Activated naive CD8-positive, alpha-beta T cell treated with anti-CD3 and anti-CD28 coated beads for 36 hours (primary cell): ENCODE measurements around the gene BOLA1. TPM values are rescaled to one million over a fixed set of nuclear protein-coding genes. Genes with fewer than 3 reads are reported as not detected.
A peak's percentile ranks its signal among the peaks of the same experiment; 100 is the strongest.
"Not testable (repeated sequence)": the region's sequence is repeated elsewhere in the genome, so short reads cannot be mapped to it uniquely, and the experiment has no call there.

Source experiments
- DNase-seq: peaks from one replicate; pipeline ENCODE4 v3.0.0; 2021
- H3K27ac Mint-ChIP-seq: one replicate; pipeline ENCODE4 v1.8.0; 2022; ENCODE audit warnings: mild to moderate bottlenecking, moderate library complexity, mixed read lengths
- H3K27me3 Mint-ChIP-seq: one replicate; pipeline ENCODE4 v1.8.0; 2022; ENCODE audit warnings: mild to moderate bottlenecking, mixed read lengths
- H3K36me3 Mint-ChIP-seq: one replicate; pipeline ENCODE4 v1.8.0; 2021; ENCODE audit warnings: mild to moderate bottlenecking, mixed read lengths
- H3K4me1 Mint-ChIP-seq: one replicate; pipeline ENCODE4 v1.8.0; 2021; ENCODE audit warnings: mixed read lengths
- H3K4me3 Mint-ChIP-seq: one replicate; pipeline ENCODE4 v1.8.0; 2022; ENCODE audit warnings: mild to moderate bottlenecking, moderate library complexity, mixed read lengths
- H3K9me3 Mint-ChIP-seq: one replicate; pipeline ENCODE4 v1.8.0; 2022; ENCODE audit warnings: mixed read lengths
- total RNA-seq, 2 experiments: library from RNA; stranded (reverse); gene quantifications; one replicate each; pipeline ENCODE4 v1.2.3, GENCODE V29; 2021

The BOLA1 gene
- total RNA-seq, 2 experiments from 2014 or later = 20.6 to 22.6 TPM

DNA sequence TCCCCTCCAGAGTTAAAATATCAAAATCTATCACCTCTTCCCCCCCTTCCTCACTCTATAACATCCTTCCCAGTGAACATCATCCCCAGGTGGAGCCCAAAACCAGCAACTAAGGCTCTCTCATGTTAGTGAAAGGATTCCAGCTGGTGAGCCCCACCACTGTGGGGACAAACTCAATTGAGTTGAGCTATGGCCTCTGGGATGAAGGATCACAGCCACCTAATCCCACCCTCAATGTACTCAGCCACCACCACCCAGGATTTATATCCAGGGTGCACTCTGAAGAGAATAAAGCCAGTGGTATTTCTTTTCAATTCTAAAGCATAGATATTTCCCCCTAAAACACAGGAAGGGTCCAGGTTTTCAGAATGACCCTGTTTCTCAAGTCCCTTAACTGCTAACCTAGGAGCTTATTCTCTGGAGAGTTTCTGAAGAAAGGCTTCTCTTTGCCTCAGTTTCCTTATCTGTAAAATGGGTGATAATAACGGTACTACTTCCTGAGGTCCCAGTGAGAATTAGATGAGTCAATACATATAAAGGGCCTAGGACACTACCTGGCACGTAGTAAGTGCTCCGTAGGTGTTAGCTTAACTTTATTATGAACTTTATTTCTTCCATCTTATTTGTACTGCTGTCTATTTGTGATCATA is 15.6 kb upstream of the BOLA1 start:
- H3K9me3 Mint-ChIP-seq = no peaks in the 10 kb centered on the region
- H3K27ac Mint-ChIP-seq = no peak overlapping the region
- no peak for DNase-seq
- H3K4me3 Mint-ChIP-seq = peak overlapping the region; percentile 32
- no peaks in the 10 kb centered on the region for H3K27me3 Mint-ChIP-seq
- peaks cover 20% of the 10 kb centered on the region for H3K4me1 Mint-ChIP-seq
- H3K36me3 Mint-ChIP-seq = no peaks in the 10 kb centered on the region

DNA sequence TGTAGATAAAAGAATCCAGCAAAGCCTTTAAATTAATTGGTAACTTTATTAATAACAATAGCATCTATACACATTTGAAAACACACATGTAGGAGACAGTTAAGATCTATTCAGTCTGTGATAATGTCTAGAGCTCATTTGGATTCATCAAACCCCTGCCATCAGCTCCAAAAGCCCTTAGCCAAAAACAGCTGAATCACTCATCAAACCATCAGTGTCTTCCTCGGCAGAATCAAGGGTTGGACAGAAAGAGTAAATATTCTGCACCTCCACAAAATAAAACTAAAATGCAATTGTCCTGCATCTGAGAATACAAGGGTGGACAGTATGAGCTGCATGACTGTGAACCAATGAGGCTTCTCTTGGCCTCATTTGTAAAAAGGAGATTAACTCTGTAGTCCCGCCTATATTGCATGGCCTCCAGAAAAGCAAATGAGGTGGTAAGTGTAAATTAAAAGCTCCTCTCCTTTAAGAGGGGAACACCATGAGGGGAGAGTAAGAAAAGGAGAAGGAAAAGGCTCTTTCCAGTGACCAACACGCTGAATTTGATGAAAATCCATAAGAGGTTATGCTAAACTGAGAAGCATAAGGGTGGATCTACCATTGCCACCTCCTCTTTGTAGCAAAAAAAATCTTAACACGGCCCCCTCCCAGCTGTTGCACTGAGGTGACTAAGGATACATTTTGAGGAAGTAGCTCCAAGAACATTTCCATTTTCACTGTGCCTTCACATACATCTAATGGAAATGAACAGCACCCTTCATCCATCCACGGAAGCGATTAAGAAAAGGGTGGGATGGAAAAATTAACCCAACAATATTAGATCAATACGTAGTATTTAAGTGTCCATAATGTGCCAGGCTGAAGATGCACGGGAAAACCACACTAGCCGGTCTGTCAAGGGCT is 14.7 kb upstream of the BOLA1 start:
- Mint-ChIP-seq H3K4me3 (no peak overlapping the region), H3K9me3 (peaks cover 1% of the 10 kb centered on the region), H3K4me1 (peaks cover 14% of the 10 kb centered on the region), H3K36me3 (no peaks in the 10 kb centered on the region), H3K27ac (no peak overlapping the region), H3K27me3 (no peaks in the 10 kb centered on the region)
- peak; percentile 29 for DNase-seq

DNA sequence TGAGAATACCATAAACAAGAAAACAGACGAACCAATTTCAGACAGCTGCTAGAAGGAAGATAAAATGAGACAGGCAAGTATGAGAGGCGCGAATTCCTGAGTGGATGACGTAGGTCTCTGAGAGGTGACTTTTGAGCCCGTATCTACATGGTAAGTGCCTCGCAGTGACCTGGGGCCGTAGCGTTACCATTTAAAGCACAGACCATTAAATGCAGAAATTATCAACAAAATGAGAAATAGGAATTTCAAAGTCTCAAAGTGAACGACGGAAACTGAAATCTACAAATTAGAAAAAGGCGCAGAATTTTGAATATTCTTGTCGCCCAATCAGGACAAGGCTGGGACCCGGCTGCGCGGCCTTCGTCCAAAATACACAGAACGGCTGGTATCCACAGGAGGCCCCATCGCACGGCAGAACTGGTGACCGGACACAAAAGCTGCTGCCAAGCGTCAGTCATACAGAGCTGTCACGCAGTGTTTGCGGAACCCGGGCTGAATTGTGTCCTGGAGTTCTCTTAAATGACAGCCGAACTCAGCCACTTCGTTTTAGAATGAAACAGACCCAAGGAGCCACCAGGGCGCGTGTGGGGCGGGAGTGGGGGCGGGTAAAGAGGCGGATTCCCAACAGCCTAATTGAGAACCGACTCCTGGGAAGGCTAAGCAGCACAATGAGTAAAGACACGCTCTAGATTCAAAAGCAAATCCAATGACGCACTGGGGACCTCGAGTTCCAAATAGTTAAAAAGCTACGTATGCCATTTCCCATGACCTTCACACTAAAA is 13.8 kb upstream of the BOLA1 start:
- Mint-ChIP-seq H3K4me1 (peaks cover 10% of the 10 kb centered on the region), H3K9me3 (peaks cover 2% of the 10 kb centered on the region), H3K36me3 (no peaks in the 10 kb centered on the region), H3K4me3 (no peak overlapping the region), H3K27me3 (no peaks in the 10 kb centered on the region), H3K27ac (no peak overlapping the region)
- peak; percentile 82 for DNase-seq

DNA sequence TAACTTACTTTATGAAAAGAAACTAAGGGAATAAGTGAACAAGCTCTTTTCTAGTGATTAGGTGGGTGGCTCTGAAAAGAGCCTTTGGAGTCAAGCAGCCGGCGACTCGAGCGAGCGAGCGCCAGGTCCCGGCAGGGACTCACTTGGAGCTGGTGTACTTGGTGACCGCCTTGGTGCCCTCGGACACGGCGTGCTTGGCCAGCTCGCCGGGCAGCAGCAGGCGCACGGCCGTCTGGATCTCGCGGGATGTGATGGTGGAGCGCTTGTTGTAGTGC is 13.3 kb upstream of the BOLA1 start:
- not testable (repeated sequence) for H3K27ac Mint-ChIP-seq, H3K27me3 Mint-ChIP-seq, H3K36me3 Mint-ChIP-seq, H3K9me3 Mint-ChIP-seq, DNase-seq, H3K4me3 Mint-ChIP-seq
- H3K4me1 Mint-ChIP-seq = peaks cover 10% of the 10 kb centered on the region

DNA sequence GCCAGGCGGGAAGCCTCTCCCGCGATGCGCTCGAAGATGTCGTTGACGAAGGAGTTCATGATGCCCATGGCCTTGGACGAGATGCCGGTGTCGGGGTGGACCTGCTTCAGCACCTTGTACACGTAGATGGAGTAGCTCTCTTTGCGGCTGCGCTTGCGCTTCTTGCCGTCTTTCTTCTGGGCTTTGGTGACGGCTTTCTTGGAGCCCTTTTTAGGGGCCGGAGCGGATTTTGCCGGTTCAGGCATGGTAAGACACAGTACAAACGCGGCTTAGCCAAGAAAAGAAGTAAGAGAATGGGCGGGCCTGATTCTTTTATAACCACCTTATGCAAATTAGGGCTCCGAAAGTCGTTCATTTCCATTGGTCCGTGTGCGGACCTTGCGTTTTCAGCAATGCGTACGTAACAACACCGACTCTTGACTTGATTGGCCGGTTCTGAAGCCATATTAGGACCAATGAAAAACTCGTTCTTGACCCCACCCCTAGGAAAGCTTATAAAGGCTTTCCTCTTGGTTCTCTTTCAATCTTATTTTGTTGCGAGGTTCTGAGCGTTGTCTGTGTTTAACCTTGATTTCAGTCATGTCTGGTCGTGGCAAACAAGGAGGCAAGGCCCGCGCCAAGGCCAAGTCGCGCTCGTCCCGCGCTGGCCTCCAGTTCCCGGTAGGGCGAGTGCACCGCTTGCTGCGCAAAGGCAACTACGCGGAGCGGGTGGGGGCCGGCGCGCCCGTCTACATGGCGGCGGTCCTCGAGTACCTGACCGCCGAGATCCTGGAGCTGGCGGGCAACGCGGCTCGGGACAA is 12.8 kb upstream of the BOLA1 start:
- H3K4me3 Mint-ChIP-seq = no peak overlapping the region
- peaks cover 2% of the 10 kb centered on the region for H3K9me3 Mint-ChIP-seq
- peak; percentile 85 for DNase-seq
- no peaks in the 10 kb centered on the region for H3K27me3 Mint-ChIP-seq
- no peaks in the 10 kb centered on the region for H3K36me3 Mint-ChIP-seq
- peaks cover 9% of the 10 kb centered on the region for H3K4me1 Mint-ChIP-seq
- H3K27ac Mint-ChIP-seq = no peak overlapping the region

DNA sequence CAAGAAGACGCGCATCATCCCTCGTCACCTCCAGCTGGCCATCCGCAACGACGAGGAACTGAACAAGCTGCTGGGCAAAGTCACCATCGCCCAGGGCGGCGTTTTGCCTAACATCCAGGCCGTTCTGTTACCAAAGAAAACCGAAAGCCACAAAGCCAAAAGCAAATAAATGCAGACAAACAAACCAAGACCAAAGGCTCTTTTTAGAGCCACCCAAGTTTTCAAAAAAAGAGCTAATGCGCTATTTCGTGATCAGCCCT is 12.2 kb upstream of the BOLA1 start:
- not testable (repeated sequence) for DNase-seq, H3K9me3 Mint-ChIP-seq, H3K27ac Mint-ChIP-seq, H3K4me3 Mint-ChIP-seq, H3K36me3 Mint-ChIP-seq, H3K27me3 Mint-ChIP-seq, H3K4me1 Mint-ChIP-seq

DNA sequence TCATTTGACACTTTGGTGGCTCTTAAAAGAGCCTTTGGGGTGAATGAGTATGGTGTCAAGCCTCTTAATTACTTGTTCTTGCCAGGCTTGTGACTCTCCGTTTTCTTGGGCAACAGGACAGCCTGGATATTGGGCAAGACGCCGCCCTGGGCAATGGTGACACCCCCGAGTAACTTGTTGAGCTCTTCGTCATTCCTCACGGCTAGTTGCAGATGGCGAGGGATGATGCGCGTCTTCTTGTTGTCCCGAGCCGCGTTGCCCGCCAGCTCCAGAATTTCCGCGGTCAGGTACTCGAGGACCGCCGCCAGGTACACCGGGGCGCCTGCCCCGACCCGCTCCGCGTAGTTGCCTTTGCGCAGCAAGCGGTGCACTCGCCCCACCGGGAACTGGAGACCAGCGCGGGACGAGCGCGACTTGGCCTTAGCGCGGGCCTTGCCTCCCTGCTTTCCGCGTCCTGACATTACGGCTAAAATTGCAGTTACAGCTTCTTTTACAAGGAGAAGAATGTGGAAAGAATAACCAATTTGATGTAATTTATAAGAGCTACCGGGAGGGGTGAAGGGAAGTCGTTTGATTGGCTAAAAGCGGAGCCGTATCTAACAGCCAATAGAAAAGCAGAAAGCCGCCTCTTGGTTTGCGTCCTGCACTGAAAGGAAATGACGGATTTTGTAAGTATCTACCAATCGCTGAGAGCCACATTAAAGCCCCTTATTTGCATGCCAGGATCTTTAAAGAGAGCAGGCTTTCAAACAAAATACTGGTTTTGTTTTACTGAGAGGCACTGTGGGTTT is 11.7 kb upstream of the BOLA1 start:
- H3K4me3 Mint-ChIP-seq = no peak overlapping the region
- H3K9me3 Mint-ChIP-seq = peaks cover 2% of the 10 kb centered on the region
- peaks cover 3% of the 10 kb centered on the region for H3K4me1 Mint-ChIP-seq
- no peak overlapping the region for H3K27ac Mint-ChIP-seq
- H3K27me3 Mint-ChIP-seq = no peaks in the 10 kb centered on the region
- no peaks in the 10 kb centered on the region for H3K36me3 Mint-ChIP-seq
- peak; percentile 82 for DNase-seq

DNA sequence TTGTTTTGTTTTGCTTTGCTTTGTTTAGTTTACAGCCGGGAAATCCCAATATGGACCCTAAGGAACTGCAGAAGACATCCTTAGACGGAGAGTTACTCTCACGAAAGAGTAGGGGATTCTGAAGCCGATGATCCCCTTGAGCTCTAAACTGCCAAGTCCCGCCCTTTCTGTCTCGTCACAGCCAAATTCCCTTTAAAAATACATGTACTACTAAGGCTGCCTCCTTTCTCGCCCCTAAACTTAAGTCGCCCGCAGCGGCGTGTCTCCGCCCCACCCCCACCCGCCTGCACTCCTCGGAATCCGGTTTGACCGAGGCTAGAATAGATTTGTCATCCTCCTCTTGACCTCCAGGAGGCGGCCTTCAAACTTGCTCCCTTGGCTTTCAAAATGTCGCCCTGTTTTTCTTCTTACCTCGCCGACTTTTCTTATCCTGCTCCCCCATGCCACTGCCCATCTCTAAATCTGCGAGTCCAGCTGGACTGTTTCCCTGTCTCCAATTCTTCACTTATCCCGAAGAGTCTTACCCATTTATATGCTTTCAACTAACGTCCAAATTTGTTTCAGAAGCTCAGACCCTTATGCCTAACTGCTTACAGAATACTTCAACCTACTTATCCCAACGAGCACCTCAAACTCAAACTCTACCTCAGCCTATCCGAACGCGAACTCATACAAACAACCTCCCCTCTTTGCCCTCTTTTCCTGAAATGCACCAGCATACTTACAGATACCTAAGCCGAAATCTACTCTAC is 10.9 kb upstream of the BOLA1 start:
- H3K27me3 Mint-ChIP-seq = no peaks in the 10 kb centered on the region
- H3K27ac Mint-ChIP-seq = no peak overlapping the region
- no peaks in the 10 kb centered on the region for H3K36me3 Mint-ChIP-seq
- DNase-seq = peak; percentile 75
- H3K4me1 Mint-ChIP-seq = peaks cover 3% of the 10 kb centered on the region
- H3K4me3 Mint-ChIP-seq = no peak overlapping the region
- H3K9me3 Mint-ChIP-seq = peaks cover 2% of the 10 kb centered on the region

DNA sequence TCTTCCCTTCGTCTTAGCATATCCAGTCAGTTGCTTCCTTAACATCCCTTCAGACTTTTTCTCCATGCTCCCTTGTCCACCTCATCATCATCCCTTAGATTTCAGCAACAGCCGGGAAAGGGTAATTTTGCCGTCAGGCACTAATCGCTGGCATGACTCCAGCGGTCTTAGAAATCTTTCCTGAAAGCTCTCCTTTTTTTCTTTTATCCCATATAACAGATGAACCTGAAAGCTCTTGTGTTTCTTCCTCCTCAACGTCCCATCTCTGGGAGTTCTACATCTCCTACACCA is 10.4 kb upstream of the BOLA1 start:
- H3K27me3 Mint-ChIP-seq = no peaks in the 10 kb centered on the region
- no peak overlapping the region for H3K4me3 Mint-ChIP-seq
- no peak overlapping the region for H3K27ac Mint-ChIP-seq
- peaks cover 2% of the 10 kb centered on the region for H3K9me3 Mint-ChIP-seq
- peaks cover 3% of the 10 kb centered on the region for H3K4me1 Mint-ChIP-seq
- DNase-seq = no peak
- H3K36me3 Mint-ChIP-seq = no peaks in the 10 kb centered on the region

DNA sequence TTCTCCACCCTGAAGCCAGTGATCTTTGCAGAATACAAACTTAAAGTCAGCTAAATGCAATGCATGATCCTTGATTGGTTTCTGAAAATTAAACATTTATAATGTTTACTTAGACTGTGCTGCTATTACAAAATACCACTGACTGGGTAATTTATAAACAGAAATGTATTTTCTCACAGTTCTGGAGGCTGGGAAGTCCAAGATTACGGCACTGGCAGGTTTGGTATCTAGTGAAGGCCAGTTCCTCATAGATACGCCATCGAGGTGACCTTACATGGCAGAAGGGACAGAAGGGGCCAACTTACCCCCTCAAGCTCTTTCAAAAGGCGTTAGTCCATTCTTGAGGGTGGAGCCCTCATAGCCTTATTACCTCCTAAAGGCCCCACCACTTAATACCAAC is 2.8 kb upstream of the BOLA1 start:
- no peak overlapping the region for H3K27ac Mint-ChIP-seq
- H3K27me3 Mint-ChIP-seq = no peaks in the 10 kb centered on the region
- DNase-seq = no peak

DNA sequence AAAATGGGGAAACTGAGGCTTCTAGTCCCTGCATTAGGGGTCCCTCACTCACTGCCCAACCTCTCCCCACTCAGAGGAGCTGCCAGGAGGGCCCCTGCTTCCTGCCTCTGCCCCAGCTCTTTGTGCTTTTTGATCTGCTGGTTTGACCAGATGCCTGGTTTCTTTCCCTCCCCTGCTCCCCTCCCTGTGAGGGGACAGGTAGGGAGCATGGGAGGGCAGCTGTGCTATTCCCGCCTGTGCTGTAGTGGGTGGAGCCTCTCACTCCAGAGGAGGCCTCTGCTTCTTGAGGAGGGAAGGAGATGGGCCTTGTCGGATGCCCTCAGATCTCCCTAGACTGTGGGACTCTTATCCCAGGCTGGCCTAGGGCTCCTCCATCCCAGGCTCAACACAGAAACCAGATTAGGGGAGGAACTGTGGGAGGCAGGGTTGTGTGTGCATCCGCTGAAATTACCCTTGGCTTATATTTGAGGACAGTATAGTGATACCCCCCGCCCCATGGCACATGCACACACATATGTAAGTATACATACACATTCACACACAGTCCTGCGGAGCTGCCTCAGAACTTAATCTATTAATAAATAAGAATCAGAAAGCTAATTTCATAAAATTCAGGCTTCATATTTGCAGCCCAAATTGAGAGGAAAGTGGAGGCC is 4.6 kb downstream of the BOLA1 start:
- Mint-ChIP-seq H3K4me3 (no peak overlapping the region), H3K27me3 (no peaks in the 10 kb centered on the region), H3K4me1 (peaks cover 17% of the 10 kb centered on the region), H3K9me3 (peaks cover 6% of the 10 kb centered on the region), H3K27ac (no peak overlapping the region), H3K36me3 (peaks cover 25% of the 10 kb centered on the region)
- no peak for DNase-seq

More for the DNA sequence above, 2.8 kb upstream of the BOLA1 start:
- Mint-ChIP-seq H3K4me3 (no peak overlapping the region), H3K9me3 (peaks cover 4% of the 10 kb centered on the region), H3K36me3 (peaks cover 13% of the 10 kb centered on the region), H3K4me1 (peaks cover 23% of the 10 kb centered on the region)

DNA sequence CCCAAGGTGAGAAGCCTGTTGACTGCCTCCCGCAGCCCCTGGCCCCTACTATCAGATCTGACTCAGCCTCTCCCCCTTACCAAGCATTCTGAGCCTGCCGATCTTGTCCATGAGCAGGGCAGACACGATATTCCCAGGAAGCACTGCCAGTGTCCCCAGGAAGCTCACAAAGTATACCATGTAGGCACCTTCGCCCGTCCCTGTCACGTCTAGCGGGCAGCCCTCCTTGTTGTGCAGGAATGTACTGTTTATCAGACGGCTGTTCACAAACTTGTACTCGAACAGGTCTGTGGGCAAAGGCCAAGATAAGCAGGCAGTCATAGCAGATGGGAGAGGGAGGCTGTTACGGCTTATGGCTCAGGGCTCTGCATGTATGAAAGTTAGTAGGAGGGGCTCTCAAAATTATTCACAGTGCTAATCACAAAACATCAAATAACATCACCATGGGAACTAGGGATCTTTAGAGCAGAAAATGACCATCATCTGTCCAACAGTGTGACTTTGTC is 7.3 kb downstream of the BOLA1 start:
- Mint-ChIP-seq H3K9me3 (peaks cover 2% of the 10 kb centered on the region), H3K36me3 (peaks cover 14% of the 10 kb centered on the region)

DNA sequence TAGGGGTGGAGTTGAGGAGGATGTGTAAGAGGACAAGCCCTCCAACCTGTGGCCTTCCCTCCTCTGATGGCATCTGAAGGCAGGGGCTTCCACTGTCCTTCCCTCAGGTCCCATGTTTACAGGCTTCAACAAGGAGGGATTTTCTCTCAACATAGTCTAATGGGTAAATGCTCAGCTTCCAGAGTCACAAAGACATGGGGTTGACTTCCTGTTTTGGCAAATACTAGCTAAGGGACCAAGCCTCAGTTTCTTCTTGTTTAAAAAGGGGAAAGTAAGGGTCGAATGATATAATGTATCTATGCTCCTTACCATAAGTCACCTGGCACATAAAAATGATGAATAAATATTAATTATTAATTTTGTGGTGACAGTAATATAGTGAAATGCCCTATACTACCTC is 15.2 kb downstream of the BOLA1 start:
- DNase-seq = no peak
- no peak overlapping the region for H3K27ac Mint-ChIP-seq
- peaks cover 4% of the 10 kb centered on the region for H3K36me3 Mint-ChIP-seq
- no peaks in the 10 kb centered on the region for H3K27me3 Mint-ChIP-seq
- H3K4me3 Mint-ChIP-seq = no peak overlapping the region
- no peaks in the 10 kb centered on the region for H3K9me3 Mint-ChIP-seq
- H3K4me1 Mint-ChIP-seq = peaks cover 30% of the 10 kb centered on the region

More for the DNA sequence above, 7.3 kb downstream of the BOLA1 start:
- H3K4me1 Mint-ChIP-seq = no peaks in the 10 kb centered on the region
- no peak overlapping the region for H3K27ac Mint-ChIP-seq
- H3K4me3 Mint-ChIP-seq = no peak overlapping the region
- no peaks in the 10 kb centered on the region for H3K27me3 Mint-ChIP-seq
- no peak for DNase-seq
